ENCODE measurements around the gene TPM1.

Gene TPM1

DNA sequence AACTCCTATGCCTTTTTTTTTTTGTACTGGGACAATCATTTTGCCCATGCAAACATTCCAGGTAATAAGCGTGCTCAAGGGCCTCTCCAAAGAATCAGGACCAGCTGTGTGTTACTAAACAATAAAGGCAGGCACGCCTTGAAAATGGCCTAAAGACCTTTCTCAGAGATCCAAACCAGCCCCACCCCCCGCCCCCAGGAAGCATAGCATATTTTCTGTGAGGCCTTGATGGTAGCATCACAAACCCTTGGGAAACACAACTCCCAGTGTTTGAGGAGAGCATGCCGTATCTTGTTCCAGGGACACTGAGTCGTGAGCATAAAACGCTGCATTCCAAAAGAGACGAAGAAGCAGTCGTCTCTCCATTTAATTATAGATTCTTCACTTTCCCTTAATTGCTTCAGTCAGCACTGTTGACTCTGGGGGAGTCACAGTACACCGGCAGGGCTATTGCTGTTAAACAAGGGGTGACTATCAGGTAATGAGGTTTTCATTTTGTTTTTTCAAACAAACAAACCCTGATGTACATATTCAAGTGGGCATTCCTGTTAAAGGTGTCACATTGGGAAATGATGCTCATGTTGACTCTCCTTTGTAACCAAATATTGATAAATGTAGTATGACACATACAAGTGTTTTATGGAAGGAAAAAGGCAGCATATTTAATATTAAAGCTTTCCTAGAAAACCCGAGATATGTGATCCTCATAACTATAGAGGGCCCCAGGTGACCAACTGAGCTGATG is 4.4 kb upstream of the TPM1 start:
- Histone ChIP-seq H2AFZ (ENCODE audit: low read depth, low read length, severe bottlenecking) (no peak overlapping the region), H3K4me3 (ENCODE audit: insufficient read depth, low read length, poor library complexity, severe bottlenecking) (no peak overlapping the region), H3K9ac (ENCODE audit: low read length) (no peak overlapping the region)

DNA sequence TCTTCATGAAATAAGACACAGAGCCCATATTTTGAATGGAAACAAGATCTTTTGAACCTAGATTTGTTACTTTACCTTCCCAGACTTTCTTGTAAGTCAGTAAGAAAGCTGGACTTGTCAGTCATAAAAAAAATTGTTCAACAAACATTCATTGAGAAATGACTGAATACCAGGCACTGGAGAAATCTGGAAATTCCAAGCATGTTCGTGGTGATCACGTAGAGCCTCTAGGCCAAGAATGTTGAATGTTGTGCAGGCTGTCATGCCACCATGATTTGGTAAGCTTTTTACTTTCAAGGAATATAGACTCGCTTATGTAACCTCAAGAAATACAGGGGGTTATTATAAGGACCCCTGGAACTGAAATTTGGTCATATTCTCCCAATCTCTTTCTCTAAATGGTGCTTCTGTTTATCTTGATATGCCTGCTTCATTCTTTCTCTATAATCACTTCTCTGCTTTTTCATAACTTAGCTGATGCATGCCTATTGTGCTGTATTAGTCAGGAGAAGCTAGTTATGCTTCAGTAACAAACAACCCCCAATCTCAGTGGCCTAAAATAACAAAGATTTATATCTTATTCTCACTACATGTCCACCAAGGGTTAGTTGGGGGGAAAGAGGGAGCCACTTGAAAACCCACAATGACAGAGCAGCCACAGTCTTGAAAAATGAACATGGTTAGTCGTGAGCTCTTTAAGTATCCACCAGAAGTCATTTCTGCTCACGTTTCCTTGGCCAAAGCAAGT is 3.4 kb upstream of the TPM1 start:
- Histone ChIP-seq H3F3A (ENCODE audit: insufficient read depth) (no peaks in the 10 kb centered on the region), H3K27ac (ENCODE audit: low read depth, low read length) (no peak overlapping the region)

More for the DNA sequence above, 4.4 kb upstream of the TPM1 start:
- Histone ChIP-seq H3K79me2 (ENCODE audit: insufficient read depth, low read length) (no peaks in the 10 kb centered on the region), H3K27ac (ENCODE audit: low read depth, low read length) (no peak overlapping the region), H3K27me3 (ENCODE audit: low read length) (no peaks in the 10 kb centered on the region; the same call in 1 of the 2 replicates), H3K36me3 (ENCODE audit: low read length) (no peaks in the 10 kb centered on the region), H3K9me2 (replicated peaks; ENCODE audit: insufficient read depth, low read length) (no peaks in the 10 kb centered on the region), H3K4me2 (ENCODE audit: low read depth, low read length, poor library complexity, severe bottlenecking) (no peak overlapping the region), H4K20me1 (ENCODE audit: low read depth, low read length) (no peaks in the 10 kb centered on the region), H3F3A (ENCODE audit: insufficient read depth) (no peaks in the 10 kb centered on the region), H3K9me3 (ENCODE audit: insufficient read depth, low read length) (no peaks in the 10 kb centered on the region)
- no peak for TF ChIP-seq EZH2phosphoT487 (conservative IDR thresholded peaks at IDR 0.05; ENCODE audit: low read length)
- TF ChIP-seq, protein P1, sequence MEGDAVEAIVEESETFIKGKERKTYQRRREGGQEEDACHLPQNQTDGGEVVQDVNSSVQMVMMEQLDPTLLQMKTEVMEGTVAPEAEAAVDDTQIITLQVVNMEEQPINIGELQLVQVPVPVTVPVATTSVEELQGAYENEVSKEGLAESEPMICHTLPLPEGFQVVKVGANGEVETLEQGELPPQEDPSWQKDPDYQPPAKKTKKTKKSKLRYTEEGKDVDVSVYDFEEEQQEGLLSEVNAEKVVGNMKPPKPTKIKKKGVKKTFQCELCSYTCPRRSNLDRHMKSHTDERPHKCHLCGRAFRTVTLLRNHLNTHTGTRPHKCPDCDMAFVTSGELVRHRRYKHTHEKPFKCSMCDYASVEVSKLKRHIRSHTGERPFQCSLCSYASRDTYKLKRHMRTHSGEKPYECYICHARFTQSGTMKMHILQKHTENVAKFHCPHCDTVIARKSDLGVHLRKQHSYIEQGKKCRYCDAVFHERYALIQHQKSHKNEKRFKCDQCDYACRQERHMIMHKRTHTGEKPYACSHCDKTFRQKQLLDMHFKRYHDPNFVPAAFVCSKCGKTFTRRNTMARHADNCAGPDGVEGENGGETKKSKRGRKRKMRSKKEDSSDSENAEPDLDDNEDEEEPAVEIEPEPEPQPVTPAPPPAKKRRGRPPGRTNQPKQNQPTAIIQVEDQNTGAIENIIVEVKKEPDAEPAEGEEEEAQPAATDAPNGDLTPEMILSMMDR (IDR thresholded peaks at IDR 0.05; ENCODE audit: insufficient read depth, low read length, poor library complexity, severe bottlenecking) = no peak

DNA sequence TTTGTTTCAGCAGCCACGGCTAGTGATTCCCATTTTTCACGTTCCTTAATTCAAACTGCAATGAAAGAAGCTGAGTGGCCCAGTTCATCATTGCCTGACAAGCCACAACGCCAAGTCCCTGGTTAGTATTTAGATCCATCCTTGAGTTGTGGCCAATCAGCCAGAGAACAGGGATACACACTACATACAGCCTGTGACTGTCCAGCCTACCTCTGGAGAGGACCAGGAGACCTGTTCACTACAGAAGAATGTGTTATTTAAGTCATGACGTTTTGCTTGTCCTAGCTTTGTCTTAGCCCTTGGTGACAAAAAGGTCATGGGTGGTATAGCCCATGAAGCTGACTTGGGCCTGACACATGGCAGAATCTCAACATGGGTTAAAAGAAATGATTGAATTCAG is 2.7 kb upstream of the TPM1 start:
- no peaks in the 10 kb centered on the region for H3K9me2 ChIP-seq (replicated peaks; ENCODE audit: insufficient read depth, low read length)
- H4K20me1 ChIP-seq (ENCODE audit: low read depth, low read length) = no peaks in the 10 kb centered on the region
- H3K9me3 ChIP-seq (ENCODE audit: insufficient read depth, low read length) = no peaks in the 10 kb centered on the region
- H3K27ac ChIP-seq (ENCODE audit: low read depth, low read length) = no peak overlapping the region
- no peak overlapping the region for H3K4me3 ChIP-seq (ENCODE audit: insufficient read depth, low read length, poor library complexity, severe bottlenecking)
- no peaks in the 10 kb centered on the region for H3F3A ChIP-seq (ENCODE audit: insufficient read depth)
- no peaks in the 10 kb centered on the region for H3K36me3 ChIP-seq (ENCODE audit: low read length)
- no peak for TF ChIP-seq EZH2phosphoT487 (conservative IDR thresholded peaks at IDR 0.05; ENCODE audit: low read length)
- TF ChIP-seq, protein P1 (IDR thresholded peaks at IDR 0.05; ENCODE audit: insufficient read depth, low read length, poor library complexity, severe bottlenecking) = no peak
- no peaks in the 10 kb centered on the region; the same call in 1 of the 2 replicates for H3K27me3 ChIP-seq (ENCODE audit: low read length)
- no peaks in the 10 kb centered on the region for H3K79me2 ChIP-seq (ENCODE audit: insufficient read depth, low read length)
- no peak overlapping the region for H2AFZ ChIP-seq (ENCODE audit: low read depth, low read length, severe bottlenecking)
- H3K4me2 ChIP-seq (ENCODE audit: low read depth, low read length, poor library complexity, severe bottlenecking) = no peak overlapping the region
- H3K9ac ChIP-seq (ENCODE audit: low read length) = no peak overlapping the region

More for the DNA sequence above, 3.4 kb upstream of the TPM1 start:
- H3K27me3 ChIP-seq (ENCODE audit: low read length) = no peaks in the 10 kb centered on the region; the same call in 1 of the 2 replicates
- TF ChIP-seq, protein P1 (IDR thresholded peaks at IDR 0.05; ENCODE audit: insufficient read depth, low read length, poor library complexity, severe bottlenecking) = no peak
- no peak for TF ChIP-seq EZH2phosphoT487 (conservative IDR thresholded peaks at IDR 0.05; ENCODE audit: low read length)
- no peaks in the 10 kb centered on the region for H4K20me1 ChIP-seq (ENCODE audit: low read depth, low read length)
- no peaks in the 10 kb centered on the region for H3K9me3 ChIP-seq (ENCODE audit: insufficient read depth, low read length)
- H3K4me2 ChIP-seq (ENCODE audit: low read depth, low read length, poor library complexity, severe bottlenecking) = no peak overlapping the region
- no peaks in the 10 kb centered on the region for H3K36me3 ChIP-seq (ENCODE audit: low read length)
- no peaks in the 10 kb centered on the region for H3K9me2 ChIP-seq (replicated peaks; ENCODE audit: insufficient read depth, low read length)
- no peak overlapping the region for H3K4me3 ChIP-seq (ENCODE audit: insufficient read depth, low read length, poor library complexity, severe bottlenecking)
- no peak overlapping the region for H3K9ac ChIP-seq (ENCODE audit: low read length)
- H2AFZ ChIP-seq (ENCODE audit: low read depth, low read length, severe bottlenecking) = no peak overlapping the region
- no peaks in the 10 kb centered on the region for H3K79me2 ChIP-seq (ENCODE audit: insufficient read depth, low read length)

Measured in SU-DHL-6 (cell line).